GM19035 (cell line): ENCODE measurements around the gene ITGAX.
"Not testable (repeated sequence)": the region's sequence is repeated elsewhere in the genome, so short reads cannot be mapped to it uniquely, and the experiment has no call there.

Experiments used
- ATAC-seq: cut with Tn5 transposase; IDR thresholded peaks from one replicate; pipeline ENCODE4 v1.9.1; 2021; ENCODE audit not compliant: unreplicated experiment

ITGAX gene

DNA sequence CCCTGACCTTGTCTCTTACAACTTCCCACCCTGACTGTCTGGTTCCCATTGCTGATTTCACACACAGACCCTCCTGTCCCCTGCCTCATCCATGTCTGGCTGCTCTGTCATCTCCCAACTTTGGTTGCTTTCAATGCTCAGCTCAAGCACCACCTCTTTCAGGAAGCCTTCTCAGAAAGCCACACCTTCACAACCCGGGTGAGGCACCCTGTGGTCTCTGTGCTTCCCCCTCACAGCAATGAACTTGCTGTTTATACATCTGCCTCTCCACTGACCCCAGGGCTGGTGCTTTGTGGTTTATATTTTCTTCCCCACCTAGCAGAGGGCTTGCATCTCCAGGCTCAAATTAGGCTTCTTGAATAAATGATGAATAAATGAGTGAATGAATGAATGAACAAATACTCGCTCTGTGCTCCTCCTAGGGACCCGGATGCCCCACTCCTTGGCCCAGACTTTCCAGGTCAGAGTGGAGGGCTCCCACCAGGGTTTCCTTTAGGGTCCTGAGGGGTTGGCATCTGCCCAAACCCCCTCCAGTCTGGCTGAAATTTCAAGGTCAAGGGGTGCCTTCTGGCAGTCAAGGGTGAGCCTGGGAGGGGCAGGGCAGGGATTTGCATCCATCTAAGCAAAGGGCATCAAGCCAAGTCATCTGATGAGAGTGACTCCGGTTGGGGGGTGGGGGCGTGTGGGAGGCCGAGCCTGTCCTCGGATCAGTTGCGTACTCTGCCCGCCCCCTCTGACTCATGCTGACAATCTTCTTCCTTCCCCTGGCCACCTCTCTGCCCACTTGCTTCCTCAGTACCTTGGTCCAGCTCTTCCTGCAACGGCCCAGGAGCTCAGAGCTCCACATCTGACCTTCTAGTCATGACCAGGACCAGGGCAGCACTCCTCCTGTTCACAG lies at the start of gene ITGAX:
Gene ITGAX, plus strand, starts transcription at position 783 of the 898 bp plus-strand sequence. Its CDS starts 79 bp downstream, at position 862.
- peak; percentile 71 for ATAC-seq

DNA sequence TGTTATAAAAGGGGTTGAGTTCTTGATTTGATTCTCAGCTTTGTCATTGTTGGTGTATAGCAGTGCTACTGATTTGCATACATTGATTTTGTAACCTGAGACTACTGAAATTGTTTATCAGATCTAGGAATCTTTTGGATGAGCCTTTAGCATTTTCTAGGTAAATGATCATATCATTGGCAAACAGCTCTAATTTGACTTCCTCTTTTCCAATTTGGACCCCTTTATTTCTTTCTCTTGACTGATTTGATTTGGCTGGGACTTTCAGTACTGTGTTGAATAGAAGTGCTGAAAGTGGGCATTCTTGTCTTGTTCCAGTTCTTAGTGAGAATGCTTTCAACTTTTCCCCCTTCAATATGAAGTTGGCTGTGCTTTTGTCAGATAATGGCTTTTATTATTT lies 49.8 kb upstream of the ITGAX start:
- ATAC-seq: no peak

DNA sequence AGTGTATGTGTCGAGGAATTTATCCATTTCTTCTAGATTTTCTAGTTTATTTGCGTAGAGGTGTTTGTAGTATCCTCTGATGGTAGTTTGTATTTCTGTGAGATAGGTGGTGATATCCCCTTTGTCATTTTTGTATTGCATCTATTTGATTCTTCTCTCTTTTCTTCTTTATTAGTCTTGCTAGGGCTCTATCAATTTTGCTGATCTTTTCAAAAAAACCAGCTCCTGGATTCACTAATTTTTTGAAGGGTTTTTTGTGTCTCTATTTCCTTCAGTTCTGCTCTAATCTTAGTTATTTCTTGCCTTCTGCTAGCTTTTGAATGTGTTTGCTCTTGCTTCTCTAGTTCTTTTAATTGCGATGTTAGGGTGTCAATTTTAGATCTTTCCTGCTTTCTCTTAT lies 46.6 kb upstream of the ITGAX start:
- ATAC-seq: not testable (repeated sequence)

DNA sequence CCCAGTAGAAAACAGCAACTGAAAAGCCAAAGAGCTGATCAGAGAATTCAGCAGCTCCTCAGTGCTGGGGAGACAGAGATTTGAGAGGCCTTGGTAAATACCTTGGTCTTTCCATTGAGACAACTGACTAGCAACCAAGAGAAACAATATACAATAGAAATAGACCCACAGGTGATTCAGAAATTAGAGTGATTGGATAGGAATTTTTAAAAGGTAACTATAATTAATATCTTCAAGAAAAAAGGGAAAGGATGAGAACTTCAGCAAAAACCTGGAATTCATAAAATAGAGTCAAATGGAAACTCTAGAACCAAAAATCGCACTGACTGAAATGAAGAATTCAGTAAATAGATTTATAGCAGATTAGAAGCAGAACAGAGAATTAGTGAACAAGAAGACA lies 32.5 kb upstream of the ITGAX start:
- ATAC-seq: no peak

DNA sequence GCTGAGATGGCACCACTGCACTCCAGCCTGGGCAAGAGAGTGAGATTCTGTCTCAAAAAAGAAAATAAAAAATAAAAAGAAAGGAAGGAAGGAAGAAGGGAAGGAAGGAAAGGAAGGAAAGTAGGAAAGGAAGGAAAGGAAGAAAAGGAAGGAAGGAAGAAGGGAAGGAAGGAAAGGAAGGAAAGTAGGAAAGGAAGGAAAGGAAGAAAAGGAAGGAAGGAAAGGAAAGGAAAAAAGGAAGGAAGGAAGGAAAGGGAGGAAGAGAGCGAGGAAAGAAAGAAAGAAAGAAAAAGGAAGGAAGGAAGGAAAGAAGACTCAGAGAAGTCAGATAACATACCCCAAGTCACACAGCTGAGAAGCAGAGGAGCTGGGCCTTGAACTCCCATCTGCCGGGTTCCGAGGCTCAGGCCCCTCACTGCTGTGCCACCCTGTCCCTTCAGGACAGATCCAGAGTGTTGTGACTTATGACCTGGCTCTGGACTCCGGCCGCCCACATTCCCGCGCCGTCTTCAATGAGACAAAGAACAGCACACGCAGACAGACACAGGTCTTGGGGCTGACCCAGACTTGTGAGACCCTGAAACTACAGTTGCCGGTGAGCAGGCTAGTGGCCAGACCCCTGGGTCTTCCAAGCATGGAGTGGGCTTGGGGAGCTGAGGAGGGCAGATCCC lies 30.9 kb upstream of the ITGAX start:
- no peak for ATAC-seq

DNA sequence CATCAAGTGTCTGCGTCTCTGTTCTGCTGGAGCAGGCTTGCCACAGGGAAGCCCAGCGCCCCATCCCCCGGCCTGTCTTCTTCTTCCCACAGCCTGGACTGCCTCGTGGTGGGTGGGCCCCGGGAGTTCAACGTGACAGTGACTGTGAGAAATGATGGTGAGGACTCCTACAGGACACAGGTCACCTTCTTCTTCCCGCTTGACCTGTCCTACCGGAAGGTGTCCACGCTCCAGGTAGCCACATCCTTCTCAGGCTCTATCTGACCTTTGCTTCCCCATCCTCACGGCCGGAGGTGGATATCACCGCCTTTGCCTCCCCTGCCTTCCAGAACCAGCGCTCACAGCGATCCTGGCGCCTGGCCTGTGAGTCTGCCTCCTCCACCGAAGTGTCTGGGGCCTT lies 29.8 kb upstream of the ITGAX start:
- no peak for ATAC-seq

DNA sequence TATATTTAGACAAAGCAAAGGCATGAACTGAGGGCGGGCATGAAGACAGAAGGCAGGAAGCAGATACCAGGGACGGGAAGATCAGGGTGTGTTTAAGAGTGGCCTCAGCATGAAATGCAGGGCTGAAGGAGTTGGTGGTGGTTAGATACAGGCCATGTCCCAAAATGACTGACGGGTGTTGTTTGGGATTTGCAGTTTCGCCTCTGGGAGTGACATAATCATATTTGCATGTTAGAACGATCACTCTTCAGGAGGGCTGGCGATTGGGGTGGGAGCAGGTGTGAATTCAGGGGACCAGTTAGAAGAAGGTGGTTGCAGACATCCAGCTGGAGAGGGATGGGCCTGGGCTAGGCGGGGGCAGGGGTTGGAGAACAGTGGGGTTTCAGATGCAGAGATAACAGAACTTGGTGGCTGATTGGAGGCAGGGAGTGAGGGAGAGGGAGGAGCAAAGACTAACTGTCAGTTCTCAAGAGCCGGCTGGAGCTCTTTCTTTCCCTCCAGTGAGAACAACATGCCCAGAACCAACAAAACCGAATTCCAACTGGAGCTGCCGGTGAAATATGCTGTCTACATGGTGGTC lies 27.2 kb upstream of the ITGAX start:
- no peak for ATAC-seq

DNA sequence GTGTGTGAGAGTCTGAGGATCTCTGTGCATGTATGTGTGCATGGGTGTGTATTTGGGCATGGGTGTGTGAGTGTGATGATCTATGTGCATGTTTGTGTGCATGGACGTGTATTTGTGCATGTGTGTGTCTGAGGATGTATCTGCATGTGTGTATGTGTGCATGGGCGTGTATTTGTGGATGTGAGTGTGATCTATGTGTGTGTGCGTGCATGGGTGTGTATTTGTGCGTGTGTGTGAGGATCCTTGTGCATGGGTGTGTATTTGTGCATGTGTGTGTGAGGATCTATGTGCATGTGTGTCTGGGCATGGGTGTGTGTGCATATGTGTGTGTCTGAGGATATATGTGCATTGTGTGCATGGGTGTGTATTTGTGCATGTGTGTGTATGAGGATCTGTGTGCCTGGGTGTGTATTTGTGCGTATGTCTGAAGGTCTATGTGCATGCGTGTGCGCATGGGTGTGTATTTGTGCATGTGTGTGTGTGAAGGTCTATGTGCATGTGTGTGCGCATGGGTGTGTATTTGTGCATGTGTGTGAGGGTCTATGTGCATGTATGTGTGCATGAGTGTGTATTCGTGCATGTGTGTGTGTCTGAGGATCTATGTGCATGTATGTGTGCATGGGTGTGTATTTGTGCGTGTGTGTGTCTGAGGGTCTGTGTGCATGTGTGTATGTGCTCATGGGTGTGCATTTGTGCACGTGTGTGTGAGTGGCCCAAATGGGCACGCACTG lies 26.5 kb upstream of the ITGAX start:
- ATAC-seq: no peak

DNA sequence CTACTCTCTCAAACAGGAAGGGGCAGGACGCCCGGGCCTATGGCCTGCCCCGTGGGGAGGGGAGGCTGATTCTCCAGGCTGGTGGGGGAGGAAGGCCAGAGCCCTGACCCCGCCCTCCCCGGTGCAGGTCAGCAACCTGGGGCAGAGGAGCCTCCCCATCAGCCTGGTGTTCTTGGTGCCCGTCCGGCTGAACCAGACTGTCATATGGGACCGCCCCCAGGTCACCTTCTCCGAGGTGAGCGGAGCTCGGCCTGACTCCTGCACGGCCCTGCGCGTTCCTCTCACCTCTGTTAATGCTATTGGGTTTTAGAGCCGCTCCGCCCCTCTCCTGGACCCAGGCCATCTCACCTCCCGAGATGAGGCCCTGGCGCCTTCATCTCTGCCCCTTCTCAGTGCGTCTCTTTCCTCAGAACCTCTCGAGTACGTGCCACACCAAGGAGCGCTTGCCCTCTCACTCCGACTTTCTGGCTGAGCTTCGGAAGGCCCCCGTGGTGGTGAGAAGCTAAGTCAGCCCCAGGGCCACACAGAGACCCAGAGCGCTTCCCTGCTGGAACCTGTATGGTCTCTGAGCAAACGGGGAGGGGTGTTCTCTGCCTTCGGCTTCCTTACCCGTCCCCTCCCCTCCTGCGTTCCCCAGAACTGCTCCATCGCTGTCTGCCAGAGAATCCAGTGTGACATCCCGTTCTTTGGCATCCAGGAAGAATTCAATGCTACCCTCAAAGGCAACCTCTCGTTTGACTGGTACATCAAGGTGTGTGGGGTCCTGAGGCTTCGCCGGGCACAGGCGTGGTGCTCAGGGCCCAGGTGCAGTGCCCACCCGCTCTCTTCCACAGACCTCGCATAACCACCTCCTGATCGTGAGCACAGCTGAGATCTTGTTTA lies 25.1 kb upstream of the ITGAX start:
- ATAC-seq: no peak

DNA sequence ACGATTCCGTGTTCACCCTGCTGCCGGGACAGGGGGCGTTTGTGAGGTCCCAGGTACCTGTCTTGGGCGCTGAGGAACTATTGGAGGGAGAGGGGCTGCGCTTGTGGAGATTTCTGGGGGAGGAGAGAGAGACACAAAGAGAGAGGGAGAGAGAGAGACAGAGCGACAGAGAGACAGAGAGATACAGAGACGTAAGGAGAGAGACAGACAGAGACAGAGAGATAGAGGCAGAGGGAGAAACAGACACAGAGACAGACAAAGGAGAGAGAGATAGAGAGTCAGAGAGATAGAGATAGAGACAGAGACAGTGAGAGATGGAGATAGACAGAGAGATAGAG lies 24.5 kb upstream of the ITGAX start:
- ATAC-seq: no peak

DNA sequence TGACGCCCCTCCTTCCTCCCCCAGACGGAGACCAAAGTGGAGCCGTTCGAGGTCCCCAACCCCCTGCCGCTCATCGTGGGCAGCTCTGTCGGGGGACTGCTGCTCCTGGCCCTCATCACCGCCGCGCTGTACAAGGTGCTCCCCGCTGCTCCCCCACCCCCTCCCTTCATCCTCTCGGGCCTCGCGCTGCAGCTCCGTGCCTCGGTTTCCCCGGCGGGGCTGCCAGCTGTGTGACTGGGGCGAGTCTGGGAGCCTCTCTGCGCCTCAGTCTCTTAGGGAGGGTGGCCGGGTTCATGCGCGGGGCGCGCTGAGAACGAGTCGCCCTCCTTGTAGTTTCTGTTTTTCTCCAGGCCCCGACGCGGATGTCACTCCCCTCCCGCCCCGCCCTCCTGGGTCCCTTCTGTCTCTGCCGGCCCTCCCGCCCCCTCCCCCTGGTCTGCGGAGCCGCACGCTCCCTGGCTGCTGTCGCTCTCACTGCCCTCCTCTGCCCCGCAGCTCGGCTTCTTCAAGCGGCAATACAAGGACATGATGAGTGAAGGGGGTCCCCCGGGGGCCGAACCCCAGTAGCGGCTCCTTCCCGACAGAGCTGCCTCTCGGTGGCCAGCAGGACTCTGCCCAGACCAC lies 23.7 kb upstream of the ITGAX start:
- no peak for ATAC-seq

DNA sequence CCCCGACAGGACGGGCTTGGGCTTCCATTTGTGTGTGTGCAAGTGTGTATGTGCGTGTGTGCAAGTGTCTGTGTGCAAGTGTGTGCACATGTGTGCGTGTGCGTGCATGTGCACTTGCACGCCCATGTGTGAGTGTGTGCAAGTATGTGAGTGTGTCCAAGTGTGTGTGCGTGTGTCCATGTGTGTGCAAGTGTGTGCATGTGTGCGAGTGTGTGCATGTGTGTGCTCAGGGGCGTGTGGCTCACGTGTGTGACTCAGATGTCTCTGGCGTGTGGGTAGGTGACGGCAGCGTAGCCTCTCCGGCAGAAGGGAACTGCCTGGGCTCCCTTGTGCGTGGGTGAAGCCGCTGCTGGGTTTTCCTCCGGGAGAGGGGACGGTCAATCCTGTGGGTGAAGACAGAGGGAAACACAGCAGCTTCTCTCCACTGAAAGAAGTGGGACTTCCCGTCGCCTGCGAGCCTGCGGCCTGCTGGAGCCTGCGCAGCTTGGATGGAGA lies 23.1 kb upstream of the ITGAX start:
- no peak for ATAC-seq

DNA sequence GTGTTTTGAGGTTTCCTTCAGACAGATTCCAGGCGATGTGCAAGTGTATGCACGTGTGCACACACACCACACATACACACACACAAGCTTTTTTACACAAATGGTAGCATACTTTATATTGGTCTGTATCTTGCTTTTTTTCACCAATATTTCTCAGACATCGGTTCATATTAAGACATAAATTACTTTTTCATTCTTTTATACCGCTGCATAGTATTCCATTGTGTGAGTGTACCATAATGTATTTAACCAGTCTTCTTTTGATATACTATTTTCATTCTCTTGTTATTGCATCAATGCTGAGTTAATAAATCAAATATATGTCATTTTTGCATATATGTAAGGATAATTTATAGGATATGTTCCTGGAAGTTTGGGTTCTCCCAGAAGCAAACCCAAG lies 22.4 kb upstream of the ITGAX start:
- no peak for ATAC-seq

DNA sequence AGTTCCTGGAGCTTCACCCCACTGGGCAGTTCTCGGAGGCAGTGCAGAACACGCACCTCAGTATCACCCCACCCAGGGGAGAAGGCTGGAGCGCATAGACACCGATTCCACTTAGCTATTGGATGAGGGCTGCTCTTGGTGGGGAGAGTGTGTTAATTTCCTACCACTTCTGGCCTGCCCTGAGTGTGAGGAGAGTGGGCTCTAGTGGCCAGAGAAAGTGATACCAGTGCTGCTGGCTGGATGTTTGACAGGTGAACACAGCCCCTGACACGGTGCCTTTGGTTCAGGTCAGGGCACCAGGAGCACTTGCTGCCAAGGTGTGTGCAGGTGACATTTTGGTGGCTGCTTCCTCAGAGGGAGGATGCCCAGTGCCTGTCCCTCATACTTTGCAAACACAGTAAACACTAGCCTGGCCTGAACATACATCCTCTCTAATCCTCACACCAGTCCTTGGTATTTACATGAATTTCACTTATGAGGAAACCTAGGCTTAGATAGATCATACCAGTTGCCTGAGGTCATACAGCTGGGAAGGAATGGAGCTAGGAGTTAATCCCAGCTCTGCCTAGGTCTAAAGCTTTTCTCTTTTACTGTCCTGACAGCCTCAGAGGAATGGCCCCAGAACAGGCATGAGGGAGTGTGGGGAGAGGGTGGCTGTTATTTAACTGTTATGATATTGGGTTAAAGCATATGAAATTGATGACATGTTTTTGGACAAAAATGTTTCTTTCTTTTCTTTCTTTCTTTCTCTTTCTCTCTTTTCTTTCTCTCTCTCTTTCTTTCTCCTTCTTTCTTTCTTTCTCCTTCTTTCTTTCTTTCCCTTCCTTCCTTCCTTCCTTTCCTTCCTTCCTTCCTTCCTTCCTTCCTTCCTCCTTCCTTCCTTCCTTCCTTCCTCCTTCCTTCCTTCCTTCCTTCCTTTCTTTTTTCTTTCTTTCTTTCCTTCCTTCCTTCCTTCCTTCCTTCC lies 21.0 kb upstream of the ITGAX start:
- ATAC-seq: no peak

DNA sequence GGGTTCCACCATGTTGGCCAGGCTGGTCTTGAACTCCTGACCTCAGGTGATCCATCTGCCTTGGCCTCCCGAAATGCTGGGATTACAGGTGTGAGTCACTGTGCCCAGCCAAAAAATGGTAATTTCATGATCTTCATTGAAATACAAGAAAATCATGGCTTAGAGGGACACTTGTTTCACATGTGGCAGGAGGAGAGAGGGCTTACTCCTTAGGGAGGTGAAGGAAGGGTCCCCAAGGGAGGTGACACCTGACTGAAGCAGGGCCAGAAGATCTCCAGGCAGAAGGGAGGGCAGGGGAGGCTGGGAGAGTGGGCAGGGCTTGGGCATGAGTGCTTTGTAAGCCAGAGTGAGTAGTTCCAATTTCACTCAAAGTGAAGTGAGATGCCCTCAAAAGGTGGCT lies 20.0 kb upstream of the ITGAX start:
- ATAC-seq: no peak

DNA sequence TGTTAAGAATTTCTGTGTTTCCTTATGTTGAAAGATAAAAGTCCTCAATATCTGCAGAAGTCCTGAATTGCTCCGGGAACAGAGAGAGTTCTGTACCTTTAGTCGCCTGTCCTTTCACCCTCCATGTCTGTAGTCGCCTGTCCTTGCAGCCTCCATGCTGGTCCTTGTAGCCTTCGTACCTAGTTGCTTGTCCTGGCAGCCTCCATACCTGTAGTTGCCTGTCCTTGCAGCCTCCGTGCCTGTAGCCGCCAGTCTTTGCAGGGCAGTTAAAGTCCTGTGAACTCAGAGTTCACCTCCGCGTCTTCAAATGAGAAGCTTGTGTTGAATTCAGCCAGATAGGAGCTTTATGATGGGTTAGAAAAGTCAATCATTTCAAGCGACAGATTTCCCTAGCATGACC lies 19.5 kb upstream of the ITGAX start:
- no peak for ATAC-seq

DNA sequence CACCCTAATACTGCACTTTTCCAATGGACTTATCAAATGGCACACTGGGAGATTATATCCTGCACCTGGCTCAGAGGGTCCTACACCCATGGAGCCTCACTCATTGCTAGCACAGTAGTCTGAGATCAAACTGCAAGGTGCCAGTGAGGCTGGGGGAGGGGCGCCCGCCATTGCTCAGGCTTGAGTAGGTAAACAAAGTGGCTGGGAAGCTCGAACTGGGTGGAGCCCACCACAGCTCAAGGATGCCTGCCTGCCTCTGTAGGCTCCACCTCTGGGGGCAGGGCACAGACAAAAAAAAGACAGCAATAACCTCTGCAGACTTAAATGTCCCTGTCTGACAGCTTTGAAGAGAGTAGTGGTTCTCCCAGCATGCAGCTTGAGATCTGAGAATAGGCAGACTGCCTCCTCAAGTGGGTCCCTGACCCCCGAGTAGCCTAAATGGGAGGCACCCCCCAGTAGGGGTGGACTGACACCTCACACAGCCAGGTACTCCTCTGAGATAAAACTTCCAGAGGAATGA lies 16.8 kb upstream of the ITGAX start:
- ATAC-seq: not testable (repeated sequence)

DNA sequence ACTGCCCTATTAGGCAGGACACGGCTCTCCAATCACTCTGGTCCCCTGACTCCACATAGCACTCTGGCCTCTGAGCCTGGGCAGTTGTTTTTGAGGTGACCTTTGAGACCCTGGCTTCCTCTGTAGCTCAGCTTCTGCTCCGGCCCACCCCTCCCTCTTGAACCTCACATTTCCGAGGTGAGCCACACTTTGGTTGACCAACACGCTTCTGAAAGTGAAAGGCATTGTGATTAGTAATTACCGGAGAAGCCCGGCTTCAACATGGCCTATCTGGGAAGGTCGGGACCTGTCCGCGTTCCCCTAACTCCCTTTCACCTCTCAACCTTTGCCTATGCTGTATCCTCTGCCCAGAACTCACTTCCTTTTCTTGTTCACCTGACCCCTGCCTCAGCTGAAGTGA lies 10.3 kb upstream of the ITGAX start:
- peak; percentile 62 for ATAC-seq

DNA sequence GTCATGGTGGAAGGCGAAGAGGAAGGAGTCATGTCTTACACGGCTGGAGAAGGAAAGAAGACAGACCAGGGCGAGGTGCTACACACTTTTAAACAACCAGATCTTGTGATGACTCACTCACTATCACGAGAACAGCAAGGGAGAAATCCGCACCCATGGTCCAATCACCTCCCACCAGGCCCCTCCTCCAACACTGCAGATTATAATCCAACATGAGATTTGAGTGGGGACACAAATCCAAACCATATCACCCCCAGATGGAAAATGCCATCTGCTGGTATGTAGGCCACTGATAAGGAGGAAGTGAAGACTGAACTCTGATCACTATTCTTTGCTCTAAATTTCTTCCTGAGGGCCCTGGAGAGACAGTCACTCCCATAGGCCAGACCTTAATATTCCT lies 7.5 kb upstream of the ITGAX start:
- no peak for ATAC-seq
